T-helper 1 cell treated with Interleukin-12 subunit alpha and Interleukin-12 subunit beta and Interleukin-4 antibody, amounts not matched to agents 30 μg/mL and 1 μg/mL, for 36 hours (primary cell): ENCODE results near the gene CFAP100.

Experiments used
- H3K27ac Mint-ChIP-seq: one replicate; pipeline ENCODE4 v1.8.0; 2021; ENCODE audit warnings: mild to moderate bottlenecking, mixed read lengths
- H3K27me3 Mint-ChIP-seq: one replicate; pipeline ENCODE4 v1.8.0; 2021; ENCODE audit warnings: low read depth, mixed read lengths
- H3K36me3 Mint-ChIP-seq: one replicate; pipeline ENCODE4 v1.8.0; 2021; ENCODE audit warnings: low read depth, mixed read lengths
- H3K4me1 Mint-ChIP-seq: one replicate; pipeline ENCODE4 v1.8.0; 2021; ENCODE audit warnings: low read depth, mixed read lengths
- H3K4me3 Mint-ChIP-seq: one replicate; pipeline ENCODE4 v1.8.0; 2021; ENCODE audit warnings: mild to moderate bottlenecking, moderate library complexity, mixed read lengths
- H3K9me3 Mint-ChIP-seq: one replicate; pipeline ENCODE4 v1.8.0; 2021; ENCODE audit warnings: mixed read lengths

Gene CFAP100

DNA sequence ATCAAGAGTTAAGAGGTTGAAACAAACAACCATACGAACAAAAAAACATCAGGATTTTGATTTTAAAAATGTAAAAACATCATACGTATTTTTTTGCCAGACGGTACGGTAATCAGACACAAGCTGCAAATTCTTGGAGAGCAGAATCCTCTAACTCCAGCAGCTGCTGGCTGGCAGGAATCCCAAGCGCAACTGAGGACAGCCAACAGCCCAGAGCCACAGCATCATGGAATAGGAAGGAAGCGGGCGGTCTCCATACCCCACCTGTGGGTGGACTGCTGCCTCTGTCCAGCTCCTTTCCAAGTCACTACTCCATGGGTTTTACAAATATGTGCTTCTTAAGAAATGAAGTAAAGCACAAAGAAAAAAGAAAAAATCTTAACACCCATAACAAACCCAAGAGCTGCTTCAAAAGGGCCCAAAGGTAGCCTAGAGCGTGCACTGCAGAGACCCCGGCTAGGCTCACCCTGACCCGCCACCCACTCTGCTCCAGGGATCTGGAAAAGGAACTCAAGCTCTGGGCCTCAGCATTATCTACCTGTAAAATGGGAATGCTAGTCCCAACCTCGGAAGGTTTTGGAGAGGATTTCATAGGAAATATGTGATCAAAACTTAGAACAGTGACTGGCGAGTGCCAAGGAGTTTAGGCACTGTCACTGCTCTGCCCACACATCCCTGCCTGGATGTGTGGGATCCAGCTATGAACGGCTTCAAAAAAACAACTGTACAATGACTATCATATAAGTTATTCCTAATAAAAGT, 47.6 kb downstream of the CFAP100 start:
- Mint-ChIP-seq H3K4me1 (peaks cover 3% of the 10 kb centered on the region), H3K27me3 (no peaks in the 10 kb centered on the region), H3K4me3 (no peak overlapping the region), H3K27ac (no peak overlapping the region), H3K36me3 (peaks cover 4% of the 10 kb centered on the region), H3K9me3 (no peaks in the 10 kb centered on the region)

DNA sequence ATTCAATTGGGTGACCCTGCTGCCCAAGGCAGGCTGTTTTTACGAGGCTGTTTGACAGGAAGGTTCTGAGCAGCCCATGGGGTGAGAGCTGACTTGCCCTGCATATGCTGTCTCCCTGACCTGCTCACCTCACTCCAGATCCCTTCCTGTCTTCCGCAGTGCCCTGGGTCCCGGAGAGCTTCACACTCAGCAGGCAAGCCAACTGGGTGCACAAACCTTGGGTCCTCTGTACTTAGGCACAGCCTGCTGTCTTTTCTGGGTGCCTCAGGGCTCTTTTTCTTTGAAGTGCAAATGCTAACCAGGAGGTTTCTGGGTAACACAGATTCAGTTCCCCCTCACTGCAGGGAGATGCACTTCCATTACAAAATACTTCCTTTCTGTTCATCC, 48.1 kb downstream of the CFAP100 start:
- no peaks in the 10 kb centered on the region for H3K36me3 Mint-ChIP-seq
- no peaks in the 10 kb centered on the region for H3K9me3 Mint-ChIP-seq
- H3K4me1 Mint-ChIP-seq: peaks cover 3% of the 10 kb centered on the region
- H3K27me3 Mint-ChIP-seq: no peaks in the 10 kb centered on the region
- no peak overlapping the region for H3K27ac Mint-ChIP-seq
- H3K4me3 Mint-ChIP-seq: no peak overlapping the region

- Mint-ChIP-seq H3K4me1 (peaks cover 3% of the 10 kb centered on the region), H3K27me3 (no peaks in the 10 kb centered on the region), H3K9me3 (no peaks in the 10 kb centered on the region), H3K27ac (no peak overlapping the region), H3K4me3 (no peak overlapping the region), H3K36me3 (no peaks in the 10 kb centered on the region)
These were observed 50.8 kb downstream of the CFAP100 start for GRCh38 chr3:126445506-126445905.

GRCh38 chr3:126446301-126446700, 51.6 kb downstream of the CFAP100 start:
- Mint-ChIP-seq H3K9me3 (no peaks in the 10 kb centered on the region), H3K36me3 (no peaks in the 10 kb centered on the region), H3K27me3 (no peaks in the 10 kb centered on the region), H3K4me1 (peaks cover 3% of the 10 kb centered on the region), H3K4me3 (no peak overlapping the region), H3K27ac (no peak overlapping the region)

DNA sequence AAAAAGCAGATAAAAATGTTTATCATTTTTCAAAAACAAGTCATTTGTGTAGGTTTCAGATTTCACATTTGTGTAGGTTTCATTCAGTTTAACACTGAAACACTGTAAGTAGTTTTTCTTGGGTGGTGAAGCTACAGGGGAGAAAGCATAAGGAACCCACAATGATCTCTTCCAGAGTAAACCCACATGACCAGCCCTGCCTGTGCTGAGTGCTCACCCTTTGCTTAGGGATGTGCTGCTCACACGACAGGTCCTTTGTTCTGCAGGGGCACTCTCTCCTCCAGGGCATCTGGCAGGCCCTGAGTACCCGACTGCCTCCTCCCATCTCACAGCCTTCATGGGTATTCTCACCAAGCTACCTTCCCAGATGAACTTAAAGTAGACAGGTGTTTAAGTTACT, 52.1 kb downstream of the CFAP100 start:
- H3K4me3 Mint-ChIP-seq: no peak overlapping the region
- H3K36me3 Mint-ChIP-seq: peaks cover 3% of the 10 kb centered on the region
- H3K9me3 Mint-ChIP-seq: no peaks in the 10 kb centered on the region
- no peak overlapping the region for H3K27ac Mint-ChIP-seq
- H3K27me3 Mint-ChIP-seq: no peaks in the 10 kb centered on the region
- peaks cover 3% of the 10 kb centered on the region for H3K4me1 Mint-ChIP-seq

DNA sequence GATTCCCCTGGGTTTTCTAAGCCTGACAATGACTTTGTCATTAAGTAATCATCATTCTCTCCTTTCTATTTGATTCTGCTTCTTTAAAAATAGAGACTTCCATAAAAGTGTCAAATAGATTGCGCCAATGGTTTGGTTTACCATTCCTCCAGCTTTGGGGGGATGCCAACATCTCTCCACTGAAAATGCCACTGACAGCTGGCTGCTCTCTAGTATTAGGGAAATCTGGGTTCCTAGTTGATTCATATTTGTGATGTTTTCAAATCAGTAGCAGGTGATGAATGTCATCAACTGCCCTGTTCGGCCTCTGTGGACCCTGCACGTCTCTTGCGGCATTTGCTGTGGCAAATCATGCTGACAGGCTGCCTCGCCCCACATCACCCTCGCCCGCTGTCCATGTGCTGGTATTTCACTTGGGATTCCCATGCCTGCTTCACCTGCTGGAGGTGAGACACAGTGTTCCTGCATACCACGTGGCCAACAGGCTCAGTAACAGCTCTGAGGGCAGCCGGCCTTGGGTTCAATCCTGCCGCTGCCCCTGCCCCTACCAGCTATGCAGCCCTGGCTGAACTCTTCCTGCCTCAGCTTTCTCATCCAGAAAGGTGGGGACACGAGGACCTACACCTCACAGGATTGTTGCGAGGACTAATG, 52.9 kb downstream of the CFAP100 start:
- H3K9me3 Mint-ChIP-seq: no peaks in the 10 kb centered on the region
- peaks cover 9% of the 10 kb centered on the region for H3K36me3 Mint-ChIP-seq
- H3K4me3 Mint-ChIP-seq: no peak overlapping the region
- H3K27me3 Mint-ChIP-seq: no peaks in the 10 kb centered on the region
- no peak overlapping the region for H3K27ac Mint-ChIP-seq
- peaks cover 3% of the 10 kb centered on the region for H3K4me1 Mint-ChIP-seq

- H3K4me1 Mint-ChIP-seq: peaks cover 3% of the 10 kb centered on the region
- peaks cover 13% of the 10 kb centered on the region for H3K36me3 Mint-ChIP-seq
- H3K27me3 Mint-ChIP-seq: no peaks in the 10 kb centered on the region
- H3K4me3 Mint-ChIP-seq: no peak overlapping the region
- no peaks in the 10 kb centered on the region for H3K9me3 Mint-ChIP-seq
- no peak overlapping the region for H3K27ac Mint-ChIP-seq
These were observed 53.6 kb downstream of the CFAP100 start for GRCh38 chr3:126448136-126448892.

GRCh38 chr3:126448893-126449180, 54.1 kb downstream of the CFAP100 start:
- peaks cover 13% of the 10 kb centered on the region for H3K36me3 Mint-ChIP-seq

GRCh38 chr3:126449621-126450051, 54.9 kb downstream of the CFAP100 start:
- Mint-ChIP-seq H3K9me3 (no peaks in the 10 kb centered on the region), H3K27me3 (no peaks in the 10 kb centered on the region), H3K4me1 (peaks cover 3% of the 10 kb centered on the region), H3K27ac (no peak overlapping the region), H3K4me3 (no peak overlapping the region), H3K36me3 (peaks cover 16% of the 10 kb centered on the region)

More at GRCh38 chr3:126448893-126449180, 54.1 kb downstream of the CFAP100 start:
- H3K4me3 Mint-ChIP-seq: no peak overlapping the region
- no peaks in the 10 kb centered on the region for H3K27me3 Mint-ChIP-seq
- H3K27ac Mint-ChIP-seq: no peak overlapping the region
- H3K4me1 Mint-ChIP-seq: peaks cover 3% of the 10 kb centered on the region
- no peaks in the 10 kb centered on the region for H3K9me3 Mint-ChIP-seq

- Mint-ChIP-seq H3K27me3 (no peaks in the 10 kb centered on the region), H3K27ac (no peak overlapping the region), H3K4me3 (no peak overlapping the region), H3K4me1 (peaks cover 3% of the 10 kb centered on the region), H3K36me3 (peaks cover 18% of the 10 kb centered on the region), H3K9me3 (no peaks in the 10 kb centered on the region)
These were observed 55.5 kb downstream of the CFAP100 start for GRCh38 chr3:126450219-126450618.

DNA sequence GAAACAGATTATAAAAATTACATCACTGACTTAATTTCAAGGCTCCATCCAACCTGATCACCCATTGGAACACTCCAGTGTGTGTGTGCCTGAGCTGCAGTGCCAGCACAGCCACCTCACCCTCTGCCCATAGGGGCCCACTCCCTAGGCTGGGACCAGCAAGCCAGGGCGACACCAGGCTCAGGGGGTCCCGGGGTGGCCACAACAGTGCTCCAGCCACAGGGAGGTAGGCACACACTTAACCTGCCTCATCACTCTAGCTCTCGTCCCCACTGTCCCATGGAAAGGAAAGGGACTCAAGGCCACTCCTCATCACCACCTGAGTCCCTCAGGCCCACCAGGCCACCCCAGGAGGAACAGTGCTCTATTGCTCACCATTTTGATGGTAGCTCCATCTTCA, 56.0 kb downstream of the CFAP100 start:
- peaks cover 20% of the 10 kb centered on the region for H3K36me3 Mint-ChIP-seq
- peaks cover 3% of the 10 kb centered on the region for H3K4me1 Mint-ChIP-seq
- H3K27ac Mint-ChIP-seq: no peak overlapping the region
- H3K4me3 Mint-ChIP-seq: no peak overlapping the region
- no peaks in the 10 kb centered on the region for H3K9me3 Mint-ChIP-seq
- no peaks in the 10 kb centered on the region for H3K27me3 Mint-ChIP-seq

DNA sequence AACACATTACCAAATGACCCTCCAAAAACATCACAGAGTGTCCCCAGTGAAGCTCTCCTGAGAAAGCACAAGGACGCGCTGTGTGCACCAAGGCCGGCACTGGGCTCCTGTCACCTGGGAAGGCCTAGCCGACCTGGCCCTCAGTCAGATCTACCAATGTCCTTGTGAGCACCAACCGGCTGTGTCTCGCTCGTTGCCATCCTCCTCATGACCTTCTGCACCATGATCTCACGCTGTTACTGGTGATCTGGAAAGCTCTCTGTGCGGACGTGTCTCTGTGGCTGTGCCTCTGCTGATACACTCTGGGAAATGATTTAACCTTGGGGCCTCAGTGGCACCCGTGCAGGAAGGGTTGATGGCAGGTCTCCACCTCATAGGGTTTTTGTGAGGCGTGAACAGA, 56.8 kb downstream of the CFAP100 start:
- Mint-ChIP-seq H3K9me3 (no peaks in the 10 kb centered on the region), H3K4me3 (no peak overlapping the region), H3K4me1 (peaks cover 3% of the 10 kb centered on the region), H3K36me3 (peaks cover 20% of the 10 kb centered on the region), H3K27ac (no peak overlapping the region), H3K27me3 (no peaks in the 10 kb centered on the region)

DNA sequence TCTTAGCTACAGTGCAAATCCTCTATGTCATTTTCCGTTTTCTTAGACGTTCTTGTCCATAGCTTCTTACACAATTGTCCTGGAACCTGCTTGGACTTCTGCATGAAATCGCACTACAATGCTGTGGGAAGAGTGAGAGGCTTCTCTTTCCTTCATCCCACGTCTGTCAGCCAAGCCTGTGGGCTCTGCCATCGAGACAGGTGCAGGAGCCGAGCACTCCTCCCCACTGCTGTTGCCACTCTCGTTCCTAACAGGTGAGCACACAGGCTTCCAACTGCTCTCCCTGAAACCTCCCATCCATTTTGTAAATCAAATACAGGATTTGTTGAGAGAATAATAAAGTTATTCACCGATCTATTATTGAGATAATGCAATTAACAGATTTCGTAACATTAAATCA, 57.5 kb downstream of the CFAP100 start:
- peaks cover 20% of the 10 kb centered on the region for H3K36me3 Mint-ChIP-seq
- H3K27ac Mint-ChIP-seq: no peak overlapping the region
- H3K4me1 Mint-ChIP-seq: no peaks in the 10 kb centered on the region
- no peaks in the 10 kb centered on the region for H3K27me3 Mint-ChIP-seq
- H3K4me3 Mint-ChIP-seq: no peak overlapping the region
- H3K9me3 Mint-ChIP-seq: no peaks in the 10 kb centered on the region

- no peak overlapping the region for H3K4me3 Mint-ChIP-seq
- no peaks in the 10 kb centered on the region for H3K9me3 Mint-ChIP-seq
- H3K4me1 Mint-ChIP-seq: no peaks in the 10 kb centered on the region
- H3K27ac Mint-ChIP-seq: no peak overlapping the region
- no peaks in the 10 kb centered on the region for H3K27me3 Mint-ChIP-seq
- H3K36me3 Mint-ChIP-seq: peaks cover 27% of the 10 kb centered on the region
These were observed 59.3 kb downstream of the CFAP100 start for GRCh38 chr3:126454025-126454424.
